Choroid plexus epithelial cell (primary cell): ENCODE measurements around the gene ATL1.
A peak's percentile ranks its signal among the peaks of the same experiment; 100 is the strongest.

Experiments used
- DNase-seq: peaks from one replicate; pipeline ENCODE4 v3.0.0-alpha.2; 2010; ENCODE audit warnings: low read depth
- H3K4me3 ChIP-seq: 2 replicates; pipeline ENCODE4 v1.5.1; 2011; ENCODE audit warnings: low read depth, mild to moderate bottlenecking, control low read depth, low read length, moderate library complexity
- TF ChIP-seq, protein P1 (sequence below): conservative IDR thresholded peaks from 2 replicates; pipeline ENCODE4 v1.5.1; 2011; ENCODE audit warnings: low read depth, mild to moderate bottlenecking, control low read depth, inconsistent platforms, low read length, moderate library complexity

The ATL1 gene

GRCh38 chr14:50559990-50560930 is at the start of gene ATL1:
Gene ATL1, plus strand, starts transcription at chr14:50560145. Its CDS starts 121 bp downstream, at chr14:50560266.
- H3K4me3 ChIP-seq = peak within 1 kb of the TSS; percentile 71
- TF ChIP-seq, protein P1, sequence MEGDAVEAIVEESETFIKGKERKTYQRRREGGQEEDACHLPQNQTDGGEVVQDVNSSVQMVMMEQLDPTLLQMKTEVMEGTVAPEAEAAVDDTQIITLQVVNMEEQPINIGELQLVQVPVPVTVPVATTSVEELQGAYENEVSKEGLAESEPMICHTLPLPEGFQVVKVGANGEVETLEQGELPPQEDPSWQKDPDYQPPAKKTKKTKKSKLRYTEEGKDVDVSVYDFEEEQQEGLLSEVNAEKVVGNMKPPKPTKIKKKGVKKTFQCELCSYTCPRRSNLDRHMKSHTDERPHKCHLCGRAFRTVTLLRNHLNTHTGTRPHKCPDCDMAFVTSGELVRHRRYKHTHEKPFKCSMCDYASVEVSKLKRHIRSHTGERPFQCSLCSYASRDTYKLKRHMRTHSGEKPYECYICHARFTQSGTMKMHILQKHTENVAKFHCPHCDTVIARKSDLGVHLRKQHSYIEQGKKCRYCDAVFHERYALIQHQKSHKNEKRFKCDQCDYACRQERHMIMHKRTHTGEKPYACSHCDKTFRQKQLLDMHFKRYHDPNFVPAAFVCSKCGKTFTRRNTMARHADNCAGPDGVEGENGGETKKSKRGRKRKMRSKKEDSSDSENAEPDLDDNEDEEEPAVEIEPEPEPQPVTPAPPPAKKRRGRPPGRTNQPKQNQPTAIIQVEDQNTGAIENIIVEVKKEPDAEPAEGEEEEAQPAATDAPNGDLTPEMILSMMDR = no peak
- DNase-seq = peak; percentile 67

- DNase-seq = no peak
- H3K4me3 ChIP-seq = no peak overlapping the region
- TF ChIP-seq, protein P1 = no peak
Measured at GRCh38 chr14:50510157-50510556, 49.8 kb upstream of the ATL1 start.

DNA sequence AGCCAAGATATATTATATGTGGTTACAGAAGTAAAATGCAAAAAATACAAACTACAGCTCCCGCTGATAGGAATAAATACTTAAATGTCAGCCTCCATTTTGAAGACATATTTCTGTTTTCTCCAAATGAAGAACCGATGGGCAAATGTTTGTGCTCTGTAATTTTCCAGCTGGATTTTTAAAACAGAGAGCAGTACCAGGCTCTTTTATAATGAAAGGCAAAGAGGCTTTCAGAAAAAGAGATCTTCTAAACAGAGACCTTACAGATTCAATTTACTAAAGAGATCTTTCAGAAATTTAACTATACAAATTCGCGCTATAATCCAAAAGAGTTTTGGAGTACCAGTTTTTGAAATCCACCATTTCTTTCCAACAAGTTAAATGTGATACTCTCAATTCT is 47.5 kb upstream of the ATL1 start:
- TF ChIP-seq, protein P1 = no peak
- H3K4me3 ChIP-seq = no peak overlapping the region
- no peak for DNase-seq

DNA sequence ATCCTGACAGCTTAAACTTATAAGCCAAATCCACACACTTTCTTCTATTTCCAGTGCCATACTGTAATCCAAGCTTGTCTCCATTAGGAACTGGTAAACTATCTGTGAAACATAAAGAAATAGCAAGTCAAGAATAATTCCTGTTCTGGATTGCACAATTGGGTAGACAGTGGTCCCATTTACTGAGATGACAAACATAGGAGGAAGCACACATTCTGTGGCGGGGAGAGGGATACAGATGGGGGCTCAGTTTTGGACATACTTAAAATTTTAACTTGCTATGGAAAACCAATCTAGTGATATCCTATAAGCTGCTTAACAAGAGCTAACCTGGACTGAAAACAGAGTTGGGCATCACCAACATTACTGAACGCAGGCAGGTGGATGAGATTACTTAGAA is 43.9 kb upstream of the ATL1 start:
- no peak for DNase-seq
- H3K4me3 ChIP-seq = no peak overlapping the region
- TF ChIP-seq, protein P1 = no peak

DNA sequence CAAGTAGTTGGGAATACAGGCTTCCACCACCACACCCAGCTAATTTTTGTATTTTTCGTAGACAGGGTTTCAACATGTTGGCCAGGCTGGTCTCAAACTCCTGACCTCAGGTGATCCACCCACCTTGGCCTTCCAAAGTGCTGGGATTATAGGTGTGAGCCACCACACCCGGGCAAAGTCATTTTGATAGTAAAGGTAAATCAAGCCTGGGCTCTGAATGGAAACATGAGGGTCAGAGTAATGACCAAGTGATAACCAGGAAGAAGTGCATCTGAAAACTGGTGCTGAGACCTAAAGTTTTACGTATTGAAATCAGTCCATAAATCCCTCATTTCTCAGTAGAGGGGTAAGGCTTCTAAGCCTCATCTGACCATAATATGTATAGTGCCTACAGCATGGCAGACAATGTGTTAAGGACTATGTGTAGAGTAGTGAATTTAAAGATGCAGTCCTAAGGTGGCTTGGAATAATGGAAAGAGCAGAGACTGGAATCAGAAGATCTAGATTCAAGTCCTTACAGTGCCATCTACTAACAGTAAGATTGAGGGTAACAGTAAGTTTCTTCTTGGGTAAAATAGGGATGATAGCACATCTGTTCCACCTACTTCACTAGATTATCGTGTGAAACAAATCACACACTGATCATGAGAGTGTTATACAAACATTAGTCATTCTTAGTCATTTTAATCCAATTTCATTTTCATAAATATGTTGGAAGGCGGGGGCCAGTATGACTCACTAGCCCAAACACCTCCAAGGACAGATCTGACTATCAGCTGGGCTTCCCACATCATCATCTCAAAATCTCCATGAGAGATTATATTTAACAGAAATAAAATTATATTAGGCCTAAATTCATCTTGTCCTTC is 38.8 kb upstream of the ATL1 start:
- peak; percentile 88 for DNase-seq
- TF ChIP-seq, protein P1 = no peak
- no peak overlapping the region for H3K4me3 ChIP-seq

DNA sequence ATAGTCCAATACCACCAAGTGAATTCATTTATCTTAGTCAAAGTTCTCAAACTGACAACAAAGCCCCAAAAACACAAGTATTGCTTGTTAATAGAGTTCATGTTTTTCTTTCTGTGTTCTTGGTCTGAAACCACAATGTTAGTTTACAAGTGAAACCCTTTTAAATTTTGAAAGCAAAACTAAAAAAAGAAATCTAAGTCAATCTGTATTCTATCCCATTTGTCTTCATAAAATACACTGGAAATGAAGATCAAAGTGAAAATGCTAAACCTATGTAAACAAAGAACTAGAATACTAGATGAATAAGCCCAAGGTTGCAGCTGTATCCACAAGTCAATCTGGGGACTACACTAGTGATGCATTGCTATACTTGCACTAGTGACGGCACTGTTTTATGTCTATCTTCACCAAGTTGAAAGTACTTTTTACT is 38.0 kb upstream of the ATL1 start:
- DNase-seq = peak; percentile 62
- H3K4me3 ChIP-seq = no peak overlapping the region
- TF ChIP-seq, protein P1 = no peak
